Fibroblast of lung (primary cell): ENCODE measurements around the gene DOCK8.

Experiments used
- EZH2 ChIP-seq: IDR thresholded peaks from 2 replicates; pipeline ENCODE4 v1.5.1; 2012; ENCODE audit warnings: low read length, control low read depth, mild to moderate bottlenecking; ENCODE audit errors: missing control alignments
- TF ChIP-seq, protein P1 (sequence below), 2 donors: IDR thresholded peaks in 1 of 2; conservative IDR thresholded peaks in 1 of 2; 1 replicate in 1 of 2; 2 replicates in 1 of 2; pipeline ENCODE4 v1.5.1; 2011 to 2012; ENCODE audit warnings: low read length in 2 of 2, control low read depth in 1 of 2, inconsistent platforms in 1 of 2, low read depth in 1 of 2, mild to moderate bottlenecking in 1 of 2

DNA sequence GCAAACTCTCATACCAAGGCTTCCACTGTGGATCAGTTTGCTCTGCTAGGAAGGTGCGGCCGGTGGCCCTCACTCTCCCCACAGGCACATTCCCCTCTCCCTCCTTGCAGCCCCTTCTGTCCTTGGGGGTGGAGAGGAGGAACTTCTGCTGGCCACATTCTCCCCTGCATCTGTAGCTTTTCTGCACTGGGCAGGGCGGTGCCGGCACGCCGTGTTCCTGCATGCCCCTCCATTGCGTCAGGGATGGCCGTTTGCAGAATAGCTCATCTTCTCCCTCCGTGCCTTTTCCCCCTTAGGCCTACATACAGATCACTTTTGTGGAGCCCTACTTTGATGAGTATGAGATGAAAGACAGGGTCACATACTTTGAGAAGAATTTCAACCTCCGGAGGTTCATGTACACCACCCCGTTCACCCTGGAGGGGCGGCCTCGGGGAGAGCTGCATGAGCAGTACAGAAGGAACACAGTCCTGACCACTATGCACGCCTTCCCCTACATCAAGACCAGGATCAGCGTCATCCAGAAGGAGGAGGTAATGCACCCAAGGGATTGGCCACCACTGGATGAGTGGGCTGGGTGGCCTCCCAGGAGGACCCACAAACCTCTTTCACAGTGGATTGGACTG is 231.5 kb downstream of the DOCK8 start:
- TF ChIP-seq, protein P1, sequence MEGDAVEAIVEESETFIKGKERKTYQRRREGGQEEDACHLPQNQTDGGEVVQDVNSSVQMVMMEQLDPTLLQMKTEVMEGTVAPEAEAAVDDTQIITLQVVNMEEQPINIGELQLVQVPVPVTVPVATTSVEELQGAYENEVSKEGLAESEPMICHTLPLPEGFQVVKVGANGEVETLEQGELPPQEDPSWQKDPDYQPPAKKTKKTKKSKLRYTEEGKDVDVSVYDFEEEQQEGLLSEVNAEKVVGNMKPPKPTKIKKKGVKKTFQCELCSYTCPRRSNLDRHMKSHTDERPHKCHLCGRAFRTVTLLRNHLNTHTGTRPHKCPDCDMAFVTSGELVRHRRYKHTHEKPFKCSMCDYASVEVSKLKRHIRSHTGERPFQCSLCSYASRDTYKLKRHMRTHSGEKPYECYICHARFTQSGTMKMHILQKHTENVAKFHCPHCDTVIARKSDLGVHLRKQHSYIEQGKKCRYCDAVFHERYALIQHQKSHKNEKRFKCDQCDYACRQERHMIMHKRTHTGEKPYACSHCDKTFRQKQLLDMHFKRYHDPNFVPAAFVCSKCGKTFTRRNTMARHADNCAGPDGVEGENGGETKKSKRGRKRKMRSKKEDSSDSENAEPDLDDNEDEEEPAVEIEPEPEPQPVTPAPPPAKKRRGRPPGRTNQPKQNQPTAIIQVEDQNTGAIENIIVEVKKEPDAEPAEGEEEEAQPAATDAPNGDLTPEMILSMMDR (conservative IDR thresholded peaks at IDR 0.05 in 1 of 2, IDR thresholded peaks at IDR 0.05 in 1 of 2; ENCODE audit: low read depth in 1 of 2, low read length in 2 of 2), result no peak
- TF ChIP-seq EZH2, result no peak
